Head of caudate nucleus (tissue), 42 donors: ENCODE measurements around the gene LYPLAL1.
"Not testable (repeated sequence)": the region's sequence is repeated elsewhere in the genome, so short reads cannot be mapped to it uniquely, and the experiment has no call there.

Experiments used
- DNase-seq, 42 donors: peaks; one replicate each; pipeline versions ENCODE4 v3.0.0 to v3.0.0-alpha.2; 2020 to 2021; ENCODE audit warnings: mixed read lengths in 7 of 42
- intact Hi-C: fragments of 100-400 bp; cut with DNase I; formaldehyde crosslinking; loops from one replicate; pipeline ENCODE4 v1.15.0; 2022

Gene LYPLAL1

DNA sequence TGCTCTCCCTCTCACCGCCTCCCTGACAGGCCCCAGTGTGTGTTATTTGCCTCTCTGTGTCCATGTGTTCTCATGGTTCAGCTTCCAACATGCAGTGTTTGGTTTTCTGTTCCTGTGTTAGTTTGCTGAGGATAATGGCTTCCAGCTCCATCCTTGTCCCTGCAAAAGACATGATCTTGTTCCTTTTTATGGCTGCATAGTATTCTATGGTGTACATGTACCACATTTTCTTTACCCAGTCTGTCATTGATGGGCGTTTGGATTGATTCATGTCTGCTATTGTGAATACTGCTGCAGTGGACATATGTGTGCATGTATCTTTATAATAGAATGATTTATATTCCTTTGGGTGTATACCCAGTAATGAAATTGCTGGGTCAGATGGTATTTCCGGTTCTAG lies 22.2 kb downstream of the LYPLAL1 start:
- DNase-seq, intact Hi-C loops: not testable (repeated sequence)

DNA sequence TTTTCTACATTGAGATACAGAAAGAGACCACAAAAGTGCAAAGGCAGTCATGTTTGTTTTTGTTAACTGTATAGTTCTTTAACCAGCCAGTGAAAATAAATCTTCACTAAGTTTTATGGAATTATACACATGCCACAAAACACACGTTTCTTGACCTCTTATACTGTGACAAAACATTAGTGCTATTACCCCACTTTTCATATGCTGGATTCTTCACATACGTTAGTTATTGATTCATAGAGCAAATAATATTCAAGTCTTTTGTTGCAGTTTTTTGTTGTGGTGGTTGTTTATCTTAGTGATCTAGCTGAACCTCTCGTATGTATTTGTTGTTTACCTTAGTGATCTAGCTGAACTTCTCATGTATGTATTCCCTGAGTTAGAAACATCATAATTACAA lies 28.0 kb downstream of the LYPLAL1 start:
- intact Hi-C loops, result no loop called here
- DNase-seq, result no peak

DNA sequence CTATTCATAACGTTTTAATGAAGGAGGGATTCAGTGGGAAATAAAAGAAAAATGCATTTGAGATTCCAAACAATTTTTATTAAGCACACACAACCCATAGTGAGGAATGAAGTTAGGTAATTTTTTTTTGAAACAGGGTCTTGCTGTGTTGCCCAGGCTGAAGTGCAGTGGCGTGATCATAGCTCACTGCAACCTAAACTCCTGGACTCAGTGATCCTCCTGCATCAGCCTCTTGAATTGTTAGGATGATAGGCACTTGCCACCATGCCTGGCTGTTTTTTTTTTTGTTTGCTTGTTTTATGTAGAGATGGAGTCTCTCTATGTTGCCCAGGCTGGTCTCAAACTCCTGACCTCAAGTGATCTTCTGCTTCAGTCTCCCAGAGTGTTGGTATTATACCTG lies 28.9 kb downstream of the LYPLAL1 start:
- intact Hi-C loops, result no loop called here
- DNase-seq, result no peak

DNA sequence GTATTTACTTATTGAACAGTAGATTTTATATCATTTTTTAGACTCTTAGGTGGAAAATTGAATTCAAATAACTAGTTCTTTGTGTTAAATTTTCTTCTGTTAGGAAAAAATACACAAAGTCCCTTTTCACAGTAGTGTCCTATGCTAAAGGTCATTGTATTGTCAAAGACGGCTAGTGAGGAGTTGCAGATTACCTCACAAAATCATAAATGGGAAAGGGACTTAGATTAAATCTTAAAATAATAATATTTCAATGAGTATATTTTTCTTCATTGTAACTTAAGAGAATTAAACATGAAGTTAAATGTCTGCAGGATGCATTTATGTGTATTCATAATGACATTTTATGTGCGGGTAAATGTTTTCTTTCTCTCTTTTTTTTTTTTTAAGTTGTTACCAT lies 32.7 kb downstream of the LYPLAL1 start:
- intact Hi-C loops, result no loop called here
- DNase-seq, result no peak

DNA sequence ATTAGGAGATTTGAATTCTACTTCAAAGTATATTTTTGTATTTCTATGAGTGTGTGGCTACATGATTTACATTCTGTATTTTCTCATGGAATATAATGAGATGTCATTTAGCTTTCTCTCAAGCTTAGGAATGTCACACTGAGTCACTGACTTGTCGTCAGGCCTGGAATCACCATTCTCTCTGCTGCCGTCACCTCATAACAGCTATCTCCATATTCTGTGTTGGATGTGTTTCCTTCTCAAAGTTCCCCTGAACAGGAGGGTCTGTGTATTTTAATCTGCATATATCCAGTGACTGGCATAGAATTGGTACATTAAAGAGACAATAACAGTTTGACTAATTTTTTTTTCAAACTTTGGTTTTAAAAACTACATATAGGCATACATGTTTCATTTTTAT lies 35.9 kb downstream of the LYPLAL1 start:
- intact Hi-C loops, result no loop called here
- no peak for DNase-seq

DNA sequence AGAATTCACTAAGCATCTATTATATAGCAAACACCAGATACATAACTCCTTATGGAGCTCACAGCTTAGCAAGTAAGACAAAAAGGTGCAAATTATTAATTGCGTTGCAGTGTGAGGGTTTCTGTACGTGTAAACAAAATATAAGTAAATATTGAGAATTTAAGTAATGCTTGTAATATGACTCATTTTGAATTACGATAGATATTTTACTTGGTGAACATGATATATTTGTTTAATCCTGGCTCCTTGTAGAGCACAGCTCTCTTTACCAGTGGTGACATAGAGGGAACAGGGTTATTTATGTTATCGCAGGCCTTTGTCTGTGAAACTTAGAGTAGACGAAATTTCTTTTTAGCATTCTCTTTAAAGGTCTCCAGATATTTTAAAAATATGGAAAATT lies 36.4 kb downstream of the LYPLAL1 start:
- no peak for DNase-seq
- intact Hi-C loops, result no loop called here

DNA sequence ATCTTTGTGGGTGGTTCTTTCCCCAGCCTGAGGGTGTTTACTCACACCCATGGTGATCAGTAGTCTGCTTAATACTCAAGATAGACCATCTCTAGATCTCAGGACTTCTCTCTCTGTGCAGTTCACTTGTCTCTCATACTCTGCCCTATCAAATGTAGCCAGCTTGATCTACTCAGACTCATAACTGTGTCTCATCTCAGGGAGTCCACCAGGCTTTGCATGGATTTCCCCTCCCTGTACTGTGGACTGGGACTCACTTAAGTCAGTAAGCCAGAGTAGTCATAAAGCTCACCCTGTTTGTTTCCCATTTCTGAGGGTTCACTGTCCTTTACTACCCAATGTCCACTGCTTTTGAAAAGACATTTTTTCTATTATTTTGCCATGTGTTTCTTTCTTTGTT lies 41.8 kb downstream of the LYPLAL1 start:
- intact Hi-C loops, result no loop called here
- no peak for DNase-seq

DNA sequence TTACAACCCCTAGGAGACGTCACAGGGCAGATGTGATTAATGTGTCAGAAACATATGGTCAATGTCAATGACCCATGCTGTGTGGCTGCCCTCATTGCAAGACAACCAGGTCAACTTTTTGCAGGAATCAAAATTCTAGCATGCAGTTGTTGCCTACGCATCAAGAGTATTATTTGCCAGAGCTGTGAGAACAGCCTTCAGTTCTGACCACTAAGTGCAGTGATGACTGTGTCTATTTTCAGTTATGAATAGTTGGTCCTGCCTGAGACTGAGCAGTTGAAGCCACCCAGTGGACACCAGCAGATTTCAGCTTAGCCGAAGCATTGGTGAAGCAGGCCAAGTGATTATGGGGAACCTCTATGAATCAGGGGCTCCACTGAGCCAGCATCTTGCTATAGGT lies 47.3 kb downstream of the LYPLAL1 start:
- DNase-seq, result peak in 2 of 42 donors; percentile 3 to 4
- intact Hi-C loops, result no loop called here

DNA sequence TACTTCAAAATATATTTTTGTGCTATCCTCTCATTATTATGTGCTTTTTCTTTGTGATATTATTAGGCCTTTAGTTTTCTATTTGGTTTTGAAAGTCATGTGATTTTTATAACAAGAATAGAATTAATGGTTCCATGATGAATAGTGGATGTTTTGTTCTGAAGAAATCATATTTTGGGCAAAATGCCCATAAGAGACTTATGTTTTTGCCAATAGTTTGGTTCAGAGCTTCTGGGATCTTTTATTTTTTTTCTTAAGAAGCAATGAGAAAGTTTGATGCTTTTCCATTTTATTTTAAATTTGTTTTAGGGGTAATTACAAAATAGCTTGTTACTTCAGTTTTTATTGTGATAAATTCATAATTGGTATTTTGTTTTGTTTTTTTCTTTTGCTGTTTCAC lies 49.8 kb downstream of the LYPLAL1 start:
- intact Hi-C loops, result no loop called here
- DNase-seq, result no peak

DNA sequence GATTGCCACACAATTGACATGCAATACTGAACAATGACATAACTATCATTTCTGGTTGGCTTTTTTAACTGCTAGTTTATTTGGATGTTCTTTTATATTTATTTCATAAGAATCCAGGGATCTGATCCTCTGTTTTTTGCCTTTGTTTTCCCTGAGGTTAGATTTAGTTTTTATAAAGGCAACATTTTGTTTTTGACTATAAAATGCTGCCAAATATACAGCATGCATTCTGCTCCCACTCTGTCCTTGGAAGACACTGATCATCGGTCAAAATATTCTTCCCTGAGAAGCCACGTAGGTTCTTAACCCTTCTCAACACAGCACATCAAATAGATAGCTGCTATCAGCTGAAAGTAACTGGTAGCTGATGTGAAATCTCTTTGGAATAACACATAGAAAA lies 52.5 kb downstream of the LYPLAL1 start:
- no peak for DNase-seq
- intact Hi-C loops, result no loop called here

DNA sequence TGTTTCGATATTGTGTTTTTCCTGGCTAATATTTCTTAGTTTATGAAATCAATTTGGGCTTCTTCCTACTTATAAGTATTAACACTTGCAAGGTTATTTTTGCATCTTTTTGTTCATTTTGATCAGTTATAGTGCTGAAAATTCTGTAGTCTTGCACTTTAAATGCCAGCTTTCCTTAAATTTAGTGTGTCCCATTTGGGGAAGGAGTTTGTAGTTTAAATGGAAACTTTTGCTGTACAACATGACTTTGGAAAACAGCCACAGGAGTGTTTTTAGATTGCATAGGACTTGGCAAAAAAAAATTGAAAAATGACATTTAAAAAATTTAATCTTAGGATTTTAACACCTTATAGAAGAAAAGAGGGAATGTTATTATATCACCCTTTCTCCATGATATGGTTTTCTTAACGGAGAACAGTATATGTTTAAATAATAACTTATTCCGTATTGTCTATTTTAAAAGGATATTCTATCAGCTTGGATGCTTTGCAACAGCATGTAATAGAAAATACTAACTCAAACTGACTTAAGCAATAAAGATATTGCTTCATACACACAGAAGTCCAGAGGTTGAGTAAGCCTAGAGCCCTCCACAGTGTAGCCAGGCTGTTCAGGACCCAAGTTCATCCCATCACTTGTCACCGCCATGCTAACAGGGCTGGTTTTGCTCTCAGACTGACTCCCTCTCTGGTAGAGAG lies 53.8 kb downstream of the LYPLAL1 start:
- DNase-seq, result no peak
- intact Hi-C loops, result no loop called here

DNA sequence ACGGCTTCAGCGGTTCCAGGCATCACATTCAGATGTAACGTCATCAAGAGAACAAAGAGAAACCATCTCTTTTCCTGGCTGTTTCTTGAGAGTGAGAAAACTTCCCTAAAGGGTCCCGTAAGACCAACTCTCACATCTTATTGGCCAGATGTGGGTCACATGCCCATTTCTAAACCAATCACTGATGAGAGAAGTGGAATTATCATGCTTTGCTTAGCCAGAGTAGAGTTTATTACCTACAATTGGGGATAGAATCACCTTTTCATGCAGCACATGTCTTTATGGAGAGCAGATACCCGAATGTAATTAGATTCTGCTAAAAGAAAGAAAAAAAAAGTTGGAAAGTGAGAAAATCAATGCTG lies 54.4 kb downstream of the LYPLAL1 start:
- no peak for DNase-seq
- intact Hi-C loops, result no loop called here

DNA sequence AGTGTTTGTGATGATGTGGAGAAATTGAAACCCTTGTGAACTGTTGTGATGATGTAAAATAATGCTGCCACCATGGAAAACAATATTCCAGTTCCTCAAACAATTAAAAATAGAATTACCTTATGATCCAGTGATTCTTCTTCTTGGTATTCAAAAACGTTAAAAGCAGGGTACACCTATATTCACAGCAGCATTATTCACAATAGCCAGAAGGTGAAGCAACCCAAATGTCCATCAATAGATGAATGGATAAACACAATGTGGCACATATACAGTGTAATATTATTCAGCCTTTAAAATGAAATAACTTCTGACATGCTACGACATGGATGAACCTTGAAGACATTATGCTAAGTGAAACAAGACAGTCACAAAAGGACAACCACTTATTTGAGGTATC lies 59.2 kb downstream of the LYPLAL1 start:
- intact Hi-C loops, result no loop called here

DNA sequence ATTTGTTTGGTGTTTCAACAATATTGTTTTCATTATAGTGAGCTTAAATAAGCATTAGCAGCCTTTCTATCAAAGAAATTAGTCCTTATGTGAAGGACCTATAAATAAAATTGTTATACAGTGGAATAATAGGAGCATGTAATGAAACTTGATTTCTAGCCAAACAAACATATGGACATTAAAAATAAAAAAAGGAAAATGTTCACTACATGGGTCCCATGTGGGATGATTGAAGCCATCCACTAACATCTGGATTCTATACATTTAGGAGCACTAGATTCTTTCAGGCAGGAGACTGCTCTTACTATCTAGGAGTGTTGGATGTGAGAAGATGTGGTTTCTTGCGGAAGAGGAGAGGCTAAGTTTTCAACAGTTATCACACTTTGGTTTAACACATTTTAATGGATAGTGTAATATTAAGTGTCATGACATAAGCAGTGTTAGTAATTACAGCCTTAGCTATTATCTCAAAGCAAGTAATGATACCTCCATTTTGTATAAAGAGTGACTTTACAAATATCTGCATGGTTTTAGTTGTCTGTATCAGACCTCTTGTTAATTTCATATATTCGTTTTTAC lies 62.3 kb downstream of the LYPLAL1 start:
- no peak for DNase-seq
- intact Hi-C loops, result no loop called here

More for the DNA sequence above, 59.2 kb downstream of the LYPLAL1 start:
- no peak for DNase-seq

DNA sequence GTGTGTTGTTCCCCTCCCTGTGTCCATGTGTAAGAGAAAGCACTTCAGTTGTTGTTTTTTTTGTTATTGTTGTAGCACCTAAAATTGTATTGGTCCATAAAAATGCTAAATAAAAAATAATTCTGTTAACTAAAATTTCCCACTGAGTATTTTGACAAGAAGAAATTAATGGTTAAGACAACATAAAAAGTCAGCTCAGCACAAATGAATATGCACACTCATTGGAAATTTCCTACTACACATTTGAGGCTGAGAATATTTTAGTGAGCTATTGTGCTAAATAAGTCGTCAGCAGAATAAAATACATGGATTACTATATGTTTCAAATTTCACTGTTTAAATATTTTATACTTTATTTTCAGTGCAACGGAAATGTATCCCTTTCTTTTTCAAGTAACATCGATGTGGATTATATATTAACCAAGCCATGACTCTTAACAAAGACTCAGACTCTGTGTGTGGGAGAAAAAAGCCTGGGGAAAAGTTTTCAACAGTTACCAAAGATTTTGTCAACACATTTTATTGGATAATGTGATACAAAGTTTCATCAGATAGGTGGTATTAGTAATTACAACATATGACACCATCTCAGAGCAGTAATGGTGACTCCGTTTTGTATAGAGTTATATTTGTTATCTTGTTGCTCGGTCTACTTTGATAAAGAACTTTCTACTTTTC lies 63.4 kb downstream of the LYPLAL1 start:
- intact Hi-C loops, result no loop called here
- DNase-seq, result no peak

DNA sequence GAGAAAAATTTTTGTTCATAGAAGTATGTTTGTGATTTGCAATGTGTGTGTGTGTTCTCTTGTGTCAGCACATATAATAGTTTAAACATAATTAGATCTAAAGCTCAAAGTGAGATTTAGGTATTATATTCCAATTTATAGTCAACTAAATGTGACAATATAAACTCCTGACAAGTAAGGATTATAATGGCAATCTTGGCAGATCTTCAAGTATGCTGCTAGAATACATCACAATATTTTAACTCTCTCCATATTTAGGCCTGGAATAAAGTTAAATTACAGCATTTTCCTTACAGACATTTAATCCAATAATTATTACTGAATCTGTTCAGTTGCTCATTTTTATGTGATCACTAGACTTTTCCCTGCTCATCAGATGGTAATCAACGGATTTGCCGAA lies 65.8 kb downstream of the LYPLAL1 start:
- intact Hi-C loops, result no loop called here

DNA sequence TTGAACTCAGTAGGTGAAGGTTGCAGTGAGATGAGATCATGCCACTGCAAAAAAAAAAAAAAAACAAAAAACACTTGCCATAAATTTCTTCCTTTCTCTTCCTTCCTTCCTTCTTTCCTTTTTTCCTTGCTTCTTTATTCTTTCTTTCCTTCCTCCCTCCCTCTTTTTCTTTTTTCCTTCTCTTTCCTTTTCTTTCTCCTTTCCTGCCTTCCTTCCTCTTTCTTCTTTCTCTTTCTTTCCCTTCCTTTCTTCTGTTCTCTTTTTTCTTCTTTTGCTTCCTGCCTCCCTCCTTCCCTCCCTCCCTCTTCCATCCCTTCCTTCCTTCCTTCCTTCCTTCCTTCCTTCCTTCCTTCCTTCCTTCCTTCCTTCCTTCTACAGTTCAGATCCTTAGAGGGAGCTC lies 71.2 kb downstream of the LYPLAL1 start:
- intact Hi-C loops, result no loop called here
- no peak for DNase-seq

More for the DNA sequence above, 65.8 kb downstream of the LYPLAL1 start:
- no peak for DNase-seq

DNA sequence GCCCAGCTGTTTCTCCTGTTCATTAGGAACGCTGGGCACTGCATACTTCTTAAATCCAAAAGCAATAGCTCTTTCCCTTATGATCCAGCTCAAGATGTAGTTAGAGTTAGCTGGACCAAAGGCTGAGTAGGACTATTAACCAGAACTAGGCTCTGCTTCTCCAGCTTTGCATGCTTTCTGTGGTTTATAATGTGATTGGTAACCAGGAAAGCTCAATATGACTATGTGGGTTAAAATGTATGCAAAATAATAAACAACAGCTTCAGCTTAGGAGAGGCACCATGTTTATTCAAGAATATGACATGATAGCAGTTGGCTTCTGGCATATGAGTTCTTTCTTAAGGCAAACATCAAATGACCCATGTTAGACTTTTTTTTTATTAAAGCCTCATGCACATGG lies 73.8 kb downstream of the LYPLAL1 start:
- DNase-seq, result no peak
- intact Hi-C loops, result no loop called here

DNA sequence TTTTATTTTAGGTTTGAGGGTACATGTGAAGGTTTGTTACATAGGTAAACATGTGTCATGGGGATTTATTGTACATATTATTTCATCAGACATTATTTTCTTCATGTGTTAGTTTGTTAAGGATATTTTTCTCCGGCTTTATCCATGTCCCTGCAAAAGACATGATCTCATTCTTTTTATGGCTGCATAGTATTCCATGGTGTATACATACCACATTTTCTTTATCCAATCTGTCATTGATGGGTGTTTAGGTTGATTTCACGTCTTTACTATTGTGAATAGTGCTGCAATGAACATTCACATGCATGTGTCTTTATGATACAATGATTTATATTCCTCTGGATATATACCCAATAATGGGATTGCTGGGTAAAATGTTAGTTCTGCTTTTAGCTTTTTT lies 76.8 kb downstream of the LYPLAL1 start:
- DNase-seq, intact Hi-C loops: not testable (repeated sequence)

DNA sequence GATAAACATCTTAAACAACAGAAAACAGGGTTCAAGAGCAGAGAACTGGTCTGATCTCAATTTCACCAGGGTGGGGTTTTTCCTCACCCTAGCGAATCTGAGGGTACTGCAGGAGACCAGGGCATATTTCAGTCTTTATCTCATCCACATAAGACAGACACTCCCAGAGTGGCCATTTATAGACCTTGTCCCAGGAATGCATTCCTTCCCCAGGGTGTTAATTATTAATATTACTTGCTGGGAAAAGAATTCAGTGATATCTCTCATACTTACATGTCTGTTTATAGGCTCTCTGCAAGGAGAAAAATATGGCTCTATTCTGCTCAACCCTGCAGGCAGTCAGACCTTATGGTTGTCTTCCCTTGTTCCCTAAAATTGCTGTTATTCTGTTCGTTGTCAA lies 84.1 kb downstream of the LYPLAL1 start:
- no peak for DNase-seq
- intact Hi-C loops, result no loop called here

DNA sequence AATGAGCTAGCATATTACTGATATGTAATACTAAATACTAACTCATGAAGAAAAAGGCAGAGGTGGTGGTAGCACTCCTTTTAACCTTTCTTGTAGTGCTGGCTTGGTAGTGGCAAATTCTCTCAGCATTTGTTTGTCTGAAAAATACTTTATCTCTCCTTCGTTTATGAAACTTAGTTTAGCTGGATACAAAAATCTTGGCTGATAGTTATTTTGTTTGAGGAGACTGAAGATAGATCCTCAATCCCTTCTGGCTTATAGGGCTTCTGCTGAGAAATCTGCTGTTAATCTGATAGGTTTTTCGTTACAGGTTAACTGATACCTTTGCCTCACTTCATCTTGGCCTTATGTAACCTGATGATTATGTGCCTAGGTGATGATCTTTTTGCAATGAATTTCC lies 87.8 kb downstream of the LYPLAL1 start:
- intact Hi-C loops, result no loop called here
- no peak for DNase-seq
